Ovary (tissue), 9 donors: Measurements from ENCODE around the gene SORD. TPM values are rescaled to one million over a fixed set of nuclear protein-coding genes. Genes with fewer than 3 reads are reported as not detected.
"Not testable (repeated sequence)": the region's sequence is repeated elsewhere in the genome, so short reads cannot be mapped to it uniquely, and the experiment has no call there.

Experiments
- DNase-seq, 5 donors: peaks; one replicate each; pipeline ENCODE4 v3.0.0-alpha.2; 2019 to 2020
- H3K27ac ChIP-seq, 2 donors: fragments of 200-600 bp; one replicate each; pipeline versions ENCODE4 v1.5.1 to v1.8.0; 2019 to 2022
- H3K27me3 ChIP-seq: fragments of 200-600 bp; one replicate; pipeline ENCODE4 v1.8.0; 2022
- H3K36me3 ChIP-seq: fragments of 200-600 bp; sonication (generic); one replicate; pipeline ENCODE4 v1.5.1; 2019
- H3K4me1 ChIP-seq: one replicate; pipeline ENCODE4 v1.8.1; 2013; ENCODE audit warnings: mild to moderate bottlenecking, moderate library complexity; ENCODE audit not compliant: insufficient read depth
- H3K4me3 ChIP-seq: fragments of 200-600 bp; sonication (generic); one replicate; pipeline ENCODE4 v1.5.1; 2017
- H3K9me3 ChIP-seq, 2 donors: fragments of 200-600 bp in 1 of 2; sonication (generic) in 1 of 2; one replicate each; pipeline versions ENCODE4 v1.5.1 to v1.8.1; 2013 to 2019; ENCODE audit warnings: mild to moderate bottlenecking in 1 of 2, moderate library complexity in 1 of 2
- EP300 ChIP-seq: sonication (generic); formaldehyde crosslinking; IDR thresholded peaks from one replicate; pipeline ENCODE4 v1.6.1; 2017; ENCODE audit warnings: antibody characterized with exemption
- POLR2A ChIP-seq: fragments of 450-650 bp; IDR thresholded peaks from one replicate; pipeline ENCODE4 v1.6.1; 2017; ENCODE audit warnings: antibody characterized with exemption, mild to moderate bottlenecking, moderate library complexity
- WGBS, 3 donors: extraction: QIAGEN DNeasy Blood & Tissue Kit in 1 of 3; methylation state at CpG; one replicate each; pipeline versions ENCODE4 v1.1.5 to v1.1.7; 2013 to 2017; 5-methylcytosine and 5-hydroxymethylcytosine counted together
- intact Hi-C, 4 donors: fragments of 100-400 bp; cut with DNase I; formaldehyde crosslinking; loops; one replicate each; pipeline versions ENCODE4 v1.11.0 to v1.15.1; 2022 to 2023
- polyA plus RNA-seq, 2 donors: library from polyadenylated mRNA; stranded (reverse); fragments of 200-250 nt in 1 of 2; fragments of 350-450 nt in 1 of 2; fragmentation: Illumina TruSeq in 1 of 2; extraction: RNeasy Lipid Tissue Mini Kit (QIAGEN cat#74804) in 1 of 2; gene quantifications; one replicate each; pipeline ENCODE4 v1.2.3, GENCODE V29; 2013 to 2014
- total RNA-seq, 7 donors: library from RNA; depleted of rRNA in 2 of 7; stranded (reverse); fragments of >200 nt in 2 of 7; fragmentation: NEBNext Ultra II Directional in 3 of 7; extraction: Animal tissue kit (Norgen Biotek cat#: 25700) in 3 of 7; gene quantifications; one replicate each; pipeline versions ENCODE4 v1.1.0 to v1.2.4, GENCODE V29; 2016 to 2023
- TF ChIP-seq, protein P1 (sequence below), 3 donors: fragments of 450-650 bp in 2 of 3; fragments of 200-600 bp in 1 of 3; IDR thresholded peaks; one replicate each; pipeline versions ENCODE4 v1.5.1 to v1.8.0; 2016 to 2022; ENCODE audit warnings: antibody characterized with exemption in 3 of 3, mild to moderate bottlenecking in 1 of 3
- donor health status: DM: no; HTN: no; CAD: no; lungs with moderate emphysema.
- donor health status: DM: no; HTN: no; CAD: no.
- donor health status: Bipolar disorder and iron deficiency.
- donor health status: DM: yes; HTN: yes; CAD: no.
- donor health status: DM: no; HTN: no; CAD: no.
- donor health status: DM: yes; HTN: yes; CAD: no.

Gene SORD
- total and polyA plus RNA-seq, 9 donors: 3.9 to 25.0 (median 8.3) TPM

DNA sequence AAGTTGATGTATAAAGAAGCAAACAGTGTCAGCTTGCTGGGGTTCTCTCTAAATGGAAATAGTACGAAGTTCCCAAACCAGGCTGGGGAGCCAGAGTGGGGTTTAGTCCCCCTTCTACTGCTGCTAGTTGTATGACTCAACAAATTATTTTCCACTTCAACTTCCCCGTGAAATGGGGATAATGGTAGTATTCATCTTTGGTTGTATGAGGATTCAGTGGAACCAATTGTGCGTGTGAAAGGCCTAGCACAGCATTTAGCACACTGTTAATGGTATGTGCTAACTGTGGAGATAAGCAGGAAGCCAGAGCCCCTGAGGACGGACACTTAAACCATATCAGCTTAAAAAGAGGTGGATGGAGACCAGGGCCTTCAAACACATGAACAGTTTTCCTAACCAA, 4.2 kb downstream of the SORD start:
- Histone ChIP-seq H3K36me3 (no peaks in the 10 kb centered on the region), H3K9me3 (no peaks in the 10 kb centered on the region), H3K4me3 (no peak overlapping the region), H3K4me1 (peaks cover 4% of the 10 kb centered on the region), H3K27ac (no peak overlapping the region), H3K27me3 (no peaks in the 10 kb centered on the region)
- TF ChIP-seq, protein P1, sequence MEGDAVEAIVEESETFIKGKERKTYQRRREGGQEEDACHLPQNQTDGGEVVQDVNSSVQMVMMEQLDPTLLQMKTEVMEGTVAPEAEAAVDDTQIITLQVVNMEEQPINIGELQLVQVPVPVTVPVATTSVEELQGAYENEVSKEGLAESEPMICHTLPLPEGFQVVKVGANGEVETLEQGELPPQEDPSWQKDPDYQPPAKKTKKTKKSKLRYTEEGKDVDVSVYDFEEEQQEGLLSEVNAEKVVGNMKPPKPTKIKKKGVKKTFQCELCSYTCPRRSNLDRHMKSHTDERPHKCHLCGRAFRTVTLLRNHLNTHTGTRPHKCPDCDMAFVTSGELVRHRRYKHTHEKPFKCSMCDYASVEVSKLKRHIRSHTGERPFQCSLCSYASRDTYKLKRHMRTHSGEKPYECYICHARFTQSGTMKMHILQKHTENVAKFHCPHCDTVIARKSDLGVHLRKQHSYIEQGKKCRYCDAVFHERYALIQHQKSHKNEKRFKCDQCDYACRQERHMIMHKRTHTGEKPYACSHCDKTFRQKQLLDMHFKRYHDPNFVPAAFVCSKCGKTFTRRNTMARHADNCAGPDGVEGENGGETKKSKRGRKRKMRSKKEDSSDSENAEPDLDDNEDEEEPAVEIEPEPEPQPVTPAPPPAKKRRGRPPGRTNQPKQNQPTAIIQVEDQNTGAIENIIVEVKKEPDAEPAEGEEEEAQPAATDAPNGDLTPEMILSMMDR (IDR thresholded peaks at IDR 0.05): no peak
- TF ChIP-seq POLR2A (no peak), EP300 (no peak)
- intact Hi-C loops: no loop called here
- 84 to 96% (median 90%) methylated on average over 4 of the region's 4 CpGs for whole genome bisulfite sequencing, 3 donors
- DNase-seq: no peak

DNA sequence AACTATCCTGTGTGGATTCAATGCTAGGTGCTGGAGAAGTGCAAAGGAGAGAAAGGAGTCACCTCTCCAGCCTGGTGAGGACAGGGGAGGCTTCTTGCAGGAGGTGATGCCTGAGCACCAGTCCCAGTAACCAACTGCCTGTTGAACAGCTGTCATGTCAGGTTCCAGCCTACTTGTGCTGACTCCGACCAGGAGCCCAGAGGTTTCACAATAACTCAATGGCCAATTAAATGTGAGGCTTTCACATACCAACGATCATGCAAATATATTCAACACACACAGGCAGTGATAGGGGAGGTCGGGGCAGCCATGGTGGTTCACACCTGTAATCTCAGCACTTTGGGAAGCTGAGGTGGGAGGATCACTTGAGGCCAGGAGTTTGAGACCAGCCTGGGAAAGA, 7.7 kb downstream of the SORD start:
- Histone ChIP-seq H3K27ac (no peak overlapping the region), H3K9me3 (no peaks in the 10 kb centered on the region), H3K4me1 (no peaks in the 10 kb centered on the region), H3K4me3 (no peak overlapping the region), H3K27me3 (no peaks in the 10 kb centered on the region), H3K36me3 (no peaks in the 10 kb centered on the region)
- TF ChIP-seq, protein P1 (IDR thresholded peaks at IDR 0.05): no peak
- no peak for TF ChIP-seq POLR2A
- no peak for TF ChIP-seq EP300
- DNase-seq: no peak
- intact Hi-C loops: no loop called here
- WGBS, 3 donors: 87 to 93% (median 88%) methylated on average over 3 of the region's 3 CpGs

DNA sequence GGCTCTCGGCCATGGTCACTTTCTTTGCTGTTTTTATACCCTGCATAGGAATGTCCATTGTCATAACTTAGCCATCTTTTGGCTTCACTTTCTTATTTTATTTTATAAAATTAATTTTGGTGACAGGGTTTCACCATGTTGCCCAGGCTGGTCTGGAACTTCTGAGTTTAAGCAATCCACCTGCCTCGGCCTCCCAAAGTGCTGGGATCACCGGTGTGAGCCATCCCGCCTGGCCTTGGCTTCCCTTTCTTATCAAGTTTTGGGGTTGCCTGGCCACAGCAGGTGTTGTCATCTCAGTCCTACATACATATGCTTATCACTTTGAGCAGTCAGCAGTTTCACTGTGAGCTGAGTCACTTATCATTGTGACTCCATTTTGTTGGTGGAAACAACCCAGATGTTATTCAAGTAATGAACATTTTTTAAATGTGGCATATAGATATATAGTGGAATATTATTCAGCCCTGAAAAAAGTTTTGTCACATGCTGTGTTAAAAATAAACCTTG, 8.6 kb downstream of the SORD start:
- DNase-seq, H3K27me3 ChIP-seq, H3K9me3 ChIP-seq, intact Hi-C loops, H3K27ac ChIP-seq, H3K4me1 ChIP-seq, H3K4me3 ChIP-seq, H3K36me3 ChIP-seq: not testable (repeated sequence)
- WGBS, 3 donors: 72 to 100% (median 95%) methylated on average over 2 to 4 of the region's 4 CpGs

DNA sequence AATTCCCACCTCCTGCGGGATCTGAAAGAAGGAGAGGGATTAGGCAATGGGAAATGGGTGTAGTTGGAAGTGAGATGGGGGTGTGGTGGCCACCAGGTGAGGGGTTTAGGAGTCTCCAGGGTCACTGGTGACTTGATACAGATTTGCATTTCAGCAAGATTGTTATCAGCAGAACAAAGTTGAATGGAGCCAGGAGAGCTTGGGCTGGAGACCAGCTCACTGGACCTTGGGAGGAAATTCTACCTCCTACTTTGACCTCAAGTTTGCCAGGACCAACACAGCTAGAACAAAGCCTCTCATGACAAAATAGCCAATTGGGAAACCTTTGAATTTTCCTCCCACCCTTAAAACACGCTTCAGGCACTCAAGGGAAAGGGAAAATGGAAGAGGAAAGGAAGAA, 9.5 kb downstream of the SORD start:
- 93 to 100% (median 96%) methylated on average over 2 of the region's 2 CpGs for WGBS, 3 donors
- intact Hi-C loops, H3K4me3 ChIP-seq, H3K36me3 ChIP-seq, DNase-seq, H3K27me3 ChIP-seq, H3K9me3 ChIP-seq, H3K4me1 ChIP-seq, H3K27ac ChIP-seq: not testable (repeated sequence)

DNA sequence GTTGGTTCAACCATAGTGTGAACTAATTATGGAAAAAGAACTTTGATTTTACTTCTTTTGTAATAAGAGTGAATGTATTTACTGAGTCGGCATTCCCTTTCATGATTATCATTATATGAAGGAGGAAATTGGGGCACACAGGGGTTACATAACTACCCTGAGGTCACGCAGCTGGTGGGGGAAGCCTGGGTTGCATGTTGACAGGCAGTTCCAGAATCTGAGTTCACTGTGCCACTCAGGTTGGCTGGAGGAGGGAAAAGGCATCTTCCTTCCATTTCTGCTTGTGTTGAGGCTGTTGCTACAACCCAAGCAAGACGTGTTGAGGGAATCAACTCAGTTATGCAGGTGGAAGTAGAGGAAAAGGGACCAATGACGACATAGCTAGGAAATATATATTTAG, 11.1 kb downstream of the SORD start:
- H3K27ac ChIP-seq, intact Hi-C loops, H3K4me1 ChIP-seq, H3K9me3 ChIP-seq, H3K27me3 ChIP-seq, DNase-seq, H3K4me3 ChIP-seq, H3K36me3 ChIP-seq: not testable (repeated sequence)
- WGBS, 3 donors: 86 to 92% (median 88%) methylated on average over 4 of the region's 4 CpGs

DNA sequence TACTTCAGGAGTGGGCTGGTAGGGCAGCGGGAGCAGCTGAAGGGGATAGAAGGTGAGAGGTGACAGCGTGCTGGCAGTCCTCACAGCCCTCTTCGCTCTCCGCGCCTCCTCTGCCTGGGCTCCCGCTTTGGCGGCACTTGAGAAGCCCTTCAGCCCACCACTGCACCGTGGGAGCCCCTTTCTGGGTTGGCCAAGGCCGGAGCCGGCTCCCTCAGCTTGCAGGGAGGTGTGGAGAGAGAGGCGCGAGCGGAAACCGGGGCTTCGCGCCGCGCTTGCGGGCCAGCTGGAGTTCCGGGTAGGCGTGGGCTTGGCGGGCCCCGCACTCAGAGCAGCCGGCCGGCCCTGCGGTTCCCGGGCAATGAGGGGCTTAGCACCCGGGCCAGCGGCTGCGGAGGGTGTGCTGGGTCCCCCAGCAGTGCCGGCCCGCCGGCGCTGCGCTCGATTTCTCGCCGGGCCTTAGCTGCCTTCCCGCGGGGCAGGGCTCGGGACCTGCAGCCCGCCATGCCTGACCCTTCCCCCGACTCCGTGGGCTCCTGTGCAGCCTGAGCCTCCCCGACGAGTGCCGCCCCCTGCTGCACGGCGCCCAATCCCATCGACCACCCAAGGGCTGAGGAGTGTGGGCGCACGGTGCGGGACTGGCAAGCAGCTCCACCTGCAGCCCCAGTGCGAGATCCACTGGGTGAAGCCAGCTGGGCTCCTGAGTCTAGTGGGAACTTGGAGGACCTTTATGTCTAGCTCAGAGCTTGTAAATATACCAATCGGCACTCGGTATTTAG, 11.8 kb downstream of the SORD start:
- H3K27ac ChIP-seq, H3K27me3 ChIP-seq, H3K36me3 ChIP-seq, H3K4me3 ChIP-seq, H3K9me3 ChIP-seq, H3K4me1 ChIP-seq, DNase-seq, intact Hi-C loops: not testable (repeated sequence)
- WGBS, 3 donors: 96 to 98% (median 97%) methylated on average over 44 to 56 of the region's 56 CpGs
